NCI-H2227 (cell line): ENCODE measurements around the gene PLEKHO2.
"Not testable (repeated sequence)": the region's sequence is repeated elsewhere in the genome, so short reads cannot be mapped to it uniquely, and the experiment has no call there.

Experiments used
- DNase-seq: peaks from one replicate; lab custom pipeline; 2025; ENCODE audit not compliant: unreplicated experiment; lab: John Stamatoyannopoulos, UW

The PLEKHO2 gene

DNA sequence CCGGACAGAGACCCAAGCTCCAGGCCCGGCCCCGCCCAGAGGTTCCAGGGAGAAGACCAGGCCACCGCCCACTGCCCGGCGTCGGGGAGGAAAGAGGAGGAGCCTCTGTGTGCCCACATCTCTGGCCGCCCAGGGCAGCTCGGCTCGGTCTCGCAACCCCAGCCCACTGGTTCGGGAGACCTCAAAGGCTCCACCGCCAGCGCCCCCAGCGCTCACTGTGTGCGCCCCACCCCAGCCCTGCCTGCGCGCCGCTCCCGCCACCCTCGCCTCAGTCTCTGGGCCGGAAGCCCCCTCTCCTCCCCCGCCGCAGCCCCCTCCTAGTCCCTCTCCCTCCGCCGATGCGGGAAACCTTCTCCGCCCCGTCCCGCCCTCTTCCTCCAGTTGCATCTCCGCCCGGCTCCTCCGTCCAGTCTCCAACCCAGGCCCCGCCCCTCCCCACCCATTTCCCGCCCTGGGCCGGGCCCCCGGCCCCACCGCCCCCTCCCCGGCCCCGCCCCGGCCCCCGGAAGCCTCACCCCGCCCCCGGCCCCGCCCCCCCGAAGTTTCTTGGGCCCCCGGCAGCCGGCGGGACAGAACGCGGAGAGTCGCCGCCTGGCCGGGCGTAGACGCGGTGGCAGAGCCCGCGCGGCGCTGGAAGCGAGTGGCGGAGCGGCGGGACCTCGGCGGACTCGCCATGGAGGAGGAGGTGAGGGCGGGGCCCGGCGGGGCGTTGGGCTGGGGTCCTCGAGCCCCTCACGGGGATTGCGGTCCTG, at the start of gene PLEKHO2:
TSS of gene PLEKHO2 (plus strand) at position 572 of the 752 bp plus-strand sequence. CDS start at position 674, 102 bp downstream.
- peak; percentile 96 for DNase-seq

- DNase-seq = no peak
These were observed 49.4 kb upstream of the PLEKHO2 start for GRCh38 chr15:64792282-64792681.

DNA sequence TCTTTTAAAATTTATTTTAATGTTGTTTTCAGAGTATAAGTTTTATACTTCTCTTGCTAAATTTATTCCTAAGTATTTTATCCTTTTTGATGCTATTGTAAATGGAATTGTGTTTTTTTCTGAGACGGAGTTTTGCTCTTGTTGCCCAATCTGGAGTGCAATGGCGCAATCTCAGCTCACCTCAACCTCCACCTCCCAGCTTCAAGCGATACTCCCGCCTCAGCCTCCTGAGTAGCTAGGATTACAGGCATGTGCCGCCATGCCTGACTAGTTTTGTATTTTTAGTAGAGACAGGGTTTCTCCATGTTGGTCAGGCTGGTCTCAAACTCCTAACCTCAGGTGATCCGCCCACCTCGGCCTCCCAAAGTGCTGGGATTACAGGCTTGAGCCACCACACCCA, 46.4 kb upstream of the PLEKHO2 start:
- DNase-seq = not testable (repeated sequence)

GRCh38 chr15:64795921-64796320, 45.8 kb upstream of the PLEKHO2 start:
- DNase-seq = not testable (repeated sequence)

GRCh38 chr15:64798905-64799304, 42.8 kb upstream of the PLEKHO2 start:
- not testable (repeated sequence) for DNase-seq

- DNase-seq = no peak
These were observed 41.2 kb upstream of the PLEKHO2 start for GRCh38 chr15:64800476-64800875.

DNA sequence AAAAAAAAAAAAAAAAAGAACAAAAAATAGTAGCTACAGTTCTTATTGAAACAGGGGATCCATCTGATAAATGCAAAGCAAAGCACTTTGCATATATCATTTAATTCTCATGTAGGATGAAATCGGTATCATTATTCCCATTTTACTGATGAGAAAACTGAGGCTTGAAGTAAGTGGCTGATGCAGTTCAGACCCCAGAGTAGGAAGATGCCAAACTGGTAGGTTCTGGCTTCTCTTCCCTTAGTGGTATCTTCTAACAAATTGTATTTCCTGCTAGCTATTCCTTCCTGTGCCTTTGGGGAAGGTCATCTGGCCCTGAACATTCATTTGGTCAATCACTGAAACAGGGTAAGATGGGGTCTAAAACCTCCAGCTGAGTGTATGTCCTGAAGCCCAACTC, 38.2 kb upstream of the PLEKHO2 start:
- no peak for DNase-seq

DNA sequence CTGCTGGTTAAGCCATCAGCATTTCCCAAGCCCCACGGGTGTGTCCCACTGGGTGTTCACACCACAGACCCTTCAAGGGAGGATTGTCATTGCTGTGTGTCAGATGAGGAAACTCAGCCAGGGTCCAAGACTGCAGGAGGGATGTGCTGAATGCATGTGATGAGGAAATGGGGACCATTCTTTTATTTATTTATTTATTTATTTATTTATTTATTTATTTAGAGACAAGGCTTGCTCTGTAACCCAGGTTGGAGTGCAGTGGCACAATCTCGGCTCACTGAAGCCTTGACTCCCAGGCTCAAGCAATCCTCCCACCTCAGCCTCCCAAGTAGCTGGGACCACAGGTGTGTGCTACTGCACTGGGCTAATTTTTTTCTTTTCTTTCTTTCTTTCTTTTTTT, 37.1 kb upstream of the PLEKHO2 start:
- no peak for DNase-seq

DNA sequence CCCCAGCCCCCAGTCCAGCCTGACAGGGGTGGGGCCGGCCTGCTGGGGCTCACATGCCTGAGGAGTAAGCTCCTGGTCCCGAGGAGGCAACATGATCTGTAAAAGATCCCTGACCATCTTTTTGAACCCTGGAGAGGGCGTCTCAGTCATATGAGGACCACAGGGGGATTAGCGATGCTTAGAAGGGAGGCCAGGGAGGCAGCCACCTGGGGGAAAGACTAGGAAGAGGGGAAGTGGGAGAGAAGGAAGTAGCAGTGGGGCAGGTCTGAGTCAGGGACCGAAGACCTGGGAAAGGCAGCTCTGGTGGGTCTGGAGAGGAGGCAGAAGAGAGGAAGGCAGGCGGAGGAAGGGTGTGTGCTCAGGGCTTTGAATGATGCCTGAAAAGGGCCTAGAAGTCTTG, 35.2 kb upstream of the PLEKHO2 start:
- DNase-seq = no peak

DNA sequence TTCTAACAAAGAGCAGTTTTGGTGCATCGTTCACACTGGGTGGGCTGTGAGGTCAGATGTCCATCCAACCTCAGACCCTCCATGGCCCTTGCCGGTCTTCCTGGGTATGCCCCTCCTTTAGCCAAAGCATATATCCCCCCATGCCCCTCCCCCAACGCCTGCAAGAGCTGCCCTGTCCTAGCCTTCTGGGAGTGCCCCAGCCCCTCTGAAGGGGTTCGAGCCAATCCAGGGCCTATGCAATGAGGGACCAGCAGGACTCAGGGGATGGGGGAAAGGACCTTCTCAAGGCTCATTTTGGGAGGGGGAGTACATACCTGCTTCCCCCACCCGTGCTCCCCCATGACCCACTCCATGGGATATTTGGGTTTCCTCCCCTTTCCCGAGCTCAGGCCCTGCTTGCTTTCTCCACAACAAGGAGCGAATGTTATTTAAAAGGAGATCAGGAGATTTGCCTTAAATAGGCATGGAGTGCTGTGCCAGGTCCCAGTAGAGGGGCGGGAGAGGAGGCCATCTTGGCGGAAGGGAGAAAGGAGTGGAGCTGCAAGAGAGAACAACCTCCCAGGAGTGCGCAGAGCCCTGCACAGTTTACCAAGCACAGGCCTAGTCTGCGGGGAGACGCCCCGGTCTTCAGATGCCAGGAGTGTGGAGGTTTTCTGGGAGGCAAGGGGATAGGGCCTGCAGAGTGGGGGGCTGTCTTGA, 34.5 kb upstream of the PLEKHO2 start:
- no peak for DNase-seq

DNA sequence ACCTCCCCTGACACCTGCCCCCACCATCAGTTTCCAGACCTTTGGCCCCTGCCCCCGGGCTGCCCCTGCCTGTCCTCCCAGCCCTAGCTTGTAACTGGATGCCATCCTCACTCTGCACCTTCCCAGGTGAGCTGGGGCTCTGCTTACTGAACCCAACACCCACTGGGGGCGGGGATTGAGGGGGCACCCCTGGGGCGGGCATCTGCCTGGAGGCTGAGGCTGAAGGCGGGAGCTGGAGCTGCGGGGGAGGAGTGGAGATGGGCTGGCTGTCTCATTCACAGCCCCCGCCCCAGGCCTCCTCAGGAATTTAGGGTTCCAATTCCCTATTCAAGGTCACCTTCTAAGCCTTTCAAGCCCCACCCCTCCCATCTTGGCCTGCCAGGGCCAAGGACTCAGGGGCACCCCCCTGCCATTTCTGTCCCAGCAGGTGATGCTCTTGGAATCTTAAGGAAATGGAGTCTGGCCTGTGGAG, 33.9 kb upstream of the PLEKHO2 start:
- no peak for DNase-seq

- no peak for DNase-seq
These were observed 32.8 kb upstream of the PLEKHO2 start for GRCh38 chr15:64808785-64809453.

DNA sequence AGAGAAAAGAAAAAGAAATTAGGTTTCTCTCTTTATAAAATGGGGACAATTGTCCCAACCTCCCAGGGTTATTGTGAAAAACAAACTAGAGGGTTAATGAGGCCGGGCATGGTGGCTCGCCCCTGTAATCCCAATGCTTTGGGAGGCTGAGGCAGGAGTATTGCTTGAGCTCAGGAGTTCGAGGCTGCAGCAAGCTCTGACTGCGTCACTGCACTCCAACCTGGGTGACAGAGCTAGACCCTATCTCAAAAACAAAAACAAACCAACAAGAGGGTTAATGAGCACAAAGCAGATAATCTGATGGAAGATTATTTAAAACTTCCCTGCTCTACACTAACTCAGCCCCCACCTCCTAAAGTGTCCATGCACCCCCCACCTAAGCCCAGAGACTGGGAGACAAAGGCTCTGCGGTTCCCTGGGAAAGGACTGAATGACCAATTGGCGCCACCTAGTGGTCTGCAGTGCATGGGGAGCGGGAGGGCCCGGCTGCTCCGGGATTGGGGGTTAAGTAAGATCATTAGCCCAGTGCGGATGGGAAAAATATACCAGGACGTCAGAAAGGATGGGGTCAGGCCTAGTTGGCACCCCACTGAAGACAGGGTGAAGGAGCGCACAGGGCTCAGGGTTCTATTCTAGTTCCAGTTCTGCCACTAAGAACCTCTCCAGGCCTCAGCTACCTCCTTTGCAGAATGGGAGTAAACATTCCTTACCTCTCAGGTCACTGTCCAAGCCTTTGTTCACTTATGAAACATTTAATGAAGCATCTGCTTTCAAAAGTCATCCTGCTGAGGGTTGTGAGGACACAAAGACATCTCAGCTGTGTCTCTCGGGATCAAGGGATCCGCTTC, 31.8 kb upstream of the PLEKHO2 start:
- peak; percentile 74 for DNase-seq

- no peak for DNase-seq
These were observed 31.0 kb upstream of the PLEKHO2 start for GRCh38 chr15:64810497-64811326.

- DNase-seq = no peak
These were observed 28.6 kb upstream of the PLEKHO2 start for GRCh38 chr15:64813075-64813474.

- DNase-seq = not testable (repeated sequence)
These were observed 27.4 kb upstream of the PLEKHO2 start for GRCh38 chr15:64814283-64814682.

GRCh38 chr15:64814965-64815364, 26.8 kb upstream of the PLEKHO2 start:
- DNase-seq = not testable (repeated sequence)

DNA sequence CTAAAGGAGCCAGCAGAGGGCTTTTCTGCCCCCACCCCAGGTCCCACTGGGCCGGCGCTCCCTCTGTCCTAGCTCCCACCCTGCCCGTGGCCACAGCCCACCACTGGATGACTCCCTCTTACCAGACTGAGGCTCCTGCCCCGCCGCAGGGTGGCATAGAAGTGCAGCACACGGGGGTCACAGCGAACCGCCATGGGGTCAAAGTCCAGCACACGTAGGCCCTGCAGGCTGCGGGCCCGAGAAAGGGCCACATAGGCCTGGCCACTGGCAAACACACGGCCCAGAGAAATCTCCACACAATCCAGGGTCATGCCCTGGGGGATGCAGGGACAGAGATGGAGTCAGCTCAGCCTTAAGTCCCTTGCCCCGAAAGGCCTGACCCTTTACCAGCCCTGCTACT, 25.3 kb upstream of the PLEKHO2 start:
- DNase-seq = no peak

GRCh38 chr15:64824929-64825430, 16.7 kb upstream of the PLEKHO2 start:
- peak; percentile 37 for DNase-seq
